GM19025 (cell line): ENCODE data around the gene TMEM131.
"Not testable (repeated sequence)": the region's sequence is repeated elsewhere in the genome, so short reads cannot be mapped to it uniquely, and the experiment has no call there.

Experiments
- ATAC-seq: cut with Tn5 transposase; IDR thresholded peaks from one replicate; pipeline ENCODE4 v1.9.1; 2021; ENCODE audit warnings: mild to moderate bottlenecking, low read depth, moderate library complexity; ENCODE audit not compliant: unreplicated experiment

Gene TMEM131

DNA sequence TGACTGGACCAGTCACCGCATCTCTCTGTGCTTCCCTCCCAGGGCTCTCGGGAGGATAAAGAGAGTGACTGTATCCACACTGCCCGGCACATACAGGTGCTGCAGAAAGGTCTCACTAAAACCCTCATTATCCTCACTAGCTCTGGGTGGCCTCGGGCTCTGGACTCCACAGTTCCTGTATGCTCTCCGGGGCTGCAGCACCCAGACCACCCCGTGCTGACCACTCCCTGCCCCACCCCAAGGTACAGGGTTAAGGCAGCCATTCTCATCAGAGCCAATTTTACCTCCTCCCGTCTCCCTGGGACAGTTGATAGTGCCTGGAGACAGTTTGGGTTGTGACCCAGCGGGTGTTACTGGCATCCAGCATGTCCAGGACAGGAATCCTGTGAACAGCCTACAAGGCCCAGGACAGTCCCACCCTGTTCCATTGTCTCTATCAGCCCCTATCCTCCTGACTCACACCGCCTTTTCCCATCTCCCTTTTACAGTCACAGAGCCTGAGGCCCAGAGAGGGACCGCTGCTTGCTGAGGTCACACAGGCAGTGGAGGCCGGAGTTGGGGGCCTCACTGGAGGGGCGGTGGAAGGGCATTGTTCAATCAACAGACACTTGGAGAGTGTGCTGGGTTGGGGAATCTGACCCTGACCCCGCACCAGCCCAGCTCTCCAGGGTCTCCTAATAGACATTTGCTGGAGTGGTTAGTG is 280.6 kb downstream of the TMEM131 start:
- no peak for ATAC-seq

DNA sequence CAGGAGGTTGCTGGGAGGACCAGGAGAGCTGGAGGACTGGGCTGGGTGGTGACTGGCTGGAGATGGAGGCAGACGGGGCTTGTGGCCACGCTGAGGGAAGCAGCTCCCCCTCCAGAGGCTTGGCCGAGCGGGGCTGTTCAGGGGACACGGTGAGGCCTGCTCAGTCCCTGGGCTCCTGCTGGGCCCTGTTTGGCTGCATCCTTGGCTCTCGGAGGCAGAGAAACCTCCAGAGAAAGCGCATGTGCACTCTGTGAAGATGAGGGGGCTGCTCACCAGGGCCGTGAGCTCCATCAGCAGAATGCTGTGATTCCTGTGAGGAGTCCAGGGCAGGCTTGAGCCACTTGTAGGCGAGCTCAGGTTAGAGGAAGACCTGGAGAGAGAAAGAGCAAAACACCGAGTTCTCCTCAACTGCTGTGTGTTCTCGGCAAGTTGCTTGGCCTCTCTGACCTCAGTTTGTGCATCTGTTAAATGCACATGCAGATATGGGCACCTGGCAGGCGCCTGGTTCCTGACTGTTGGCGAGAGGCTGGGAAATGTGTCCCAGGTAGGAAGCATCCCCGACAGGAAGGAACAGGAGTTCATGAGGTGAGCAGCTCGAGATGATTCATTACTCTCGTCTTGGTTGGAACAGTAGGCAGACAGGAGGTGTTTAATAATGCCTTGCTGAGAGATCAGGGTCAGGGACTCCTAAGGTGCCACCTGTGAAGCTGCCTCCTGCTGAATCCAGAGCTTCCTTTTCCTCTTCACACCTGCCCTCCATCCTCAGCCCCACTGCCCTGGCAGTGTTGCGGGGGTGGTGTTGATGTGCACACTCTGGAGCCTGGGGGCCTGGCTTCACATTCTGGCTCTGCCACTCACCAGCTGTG is 281.4 kb downstream of the TMEM131 start:
- ATAC-seq: no peak

DNA sequence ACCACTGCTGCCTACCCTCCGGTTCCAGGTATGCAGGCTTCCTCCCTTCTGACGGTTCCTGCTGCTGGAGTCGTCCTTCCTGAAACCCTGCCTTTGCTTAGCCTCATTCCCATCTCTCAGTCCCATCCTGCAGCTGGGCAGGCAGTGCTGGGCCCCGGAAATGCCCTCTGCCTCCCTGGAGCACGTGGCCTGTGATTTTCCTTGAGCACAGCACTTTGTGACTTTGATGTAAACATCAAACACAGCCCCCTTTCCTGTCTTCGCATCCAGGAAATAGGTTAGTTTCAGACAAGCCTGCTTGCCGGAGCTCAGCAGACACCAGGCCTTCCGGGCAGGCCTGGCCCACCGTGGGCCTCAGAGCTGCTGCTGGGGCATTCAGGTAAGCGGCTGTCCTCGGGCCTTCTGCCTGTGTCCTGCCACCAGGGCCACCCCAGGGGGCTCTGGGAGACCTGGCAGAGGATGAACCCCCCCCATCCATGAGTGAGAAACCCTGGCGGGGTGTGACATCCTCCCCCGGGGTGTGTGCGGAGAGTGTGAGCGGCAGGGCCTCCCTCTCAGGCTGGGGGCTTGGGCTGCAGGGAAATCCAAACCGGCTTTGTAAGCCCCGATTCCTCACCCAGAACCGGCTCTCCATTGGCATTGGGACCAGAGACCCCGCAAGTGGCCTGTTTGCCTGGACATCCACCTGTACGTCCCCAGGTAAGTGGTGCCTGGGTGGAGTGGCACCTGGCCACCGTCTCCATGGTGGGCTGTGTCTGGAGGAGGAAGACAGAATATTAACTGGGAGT is 282.3 kb downstream of the TMEM131 start, which contains the start of gene ZAP70:
Gene ZAP70, plus strand, starts transcription at position 281 of the 788 bp plus-strand sequence. CDS start 10,461 bp downstream, outside the sequence.
- ATAC-seq: no peak

DNA sequence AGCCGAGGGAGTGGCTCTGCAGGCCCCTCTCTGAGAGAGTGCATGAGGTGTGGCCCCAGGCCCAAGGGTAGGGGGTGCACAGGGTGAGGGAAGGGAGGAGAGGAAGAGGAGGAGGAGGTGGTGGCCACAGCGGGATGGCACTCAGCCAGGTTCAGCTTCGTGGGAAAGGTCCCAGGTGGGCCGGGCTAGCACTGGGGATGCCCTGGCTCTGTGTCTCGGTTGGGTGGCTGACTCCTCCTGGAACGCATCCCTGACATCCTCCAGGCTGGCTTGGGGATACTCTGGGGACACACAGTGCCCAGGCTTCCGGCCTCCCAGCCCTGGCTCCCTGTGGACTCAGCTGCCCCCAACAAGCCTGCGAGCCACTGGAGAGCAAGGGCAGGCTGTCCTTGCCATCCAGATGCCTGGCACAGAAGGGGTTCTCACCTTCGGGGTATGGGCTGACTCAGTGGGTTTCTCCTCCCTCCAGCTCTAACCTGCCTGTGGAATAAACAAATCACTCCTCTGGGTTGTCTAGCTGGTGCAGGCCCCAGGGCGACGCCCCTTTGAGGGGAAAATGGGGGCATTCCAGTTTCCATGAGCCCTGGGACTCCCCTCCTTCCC is 283.0 kb downstream of the TMEM131 start:
- no peak for ATAC-seq

DNA sequence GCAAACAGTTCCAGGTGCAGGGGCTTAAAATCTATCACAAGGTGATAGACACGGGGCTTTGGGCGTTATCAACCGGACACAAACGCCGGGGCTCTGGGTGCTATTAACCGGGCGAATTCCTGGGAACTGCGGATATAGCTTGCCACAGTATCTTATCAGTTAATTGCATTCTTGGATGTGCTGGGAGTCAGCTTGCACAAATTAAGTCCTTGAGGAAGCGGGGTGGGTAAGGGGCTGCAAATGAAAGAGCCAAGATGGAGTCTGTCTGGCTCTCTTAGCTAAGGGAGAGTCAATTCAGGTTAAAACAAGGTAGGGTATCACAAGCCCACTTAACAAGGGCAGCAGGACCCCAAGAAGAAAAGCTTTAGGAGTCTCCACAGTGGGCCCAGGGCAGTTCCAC is 283.6 kb downstream of the TMEM131 start:
- ATAC-seq: not testable (repeated sequence)

DNA sequence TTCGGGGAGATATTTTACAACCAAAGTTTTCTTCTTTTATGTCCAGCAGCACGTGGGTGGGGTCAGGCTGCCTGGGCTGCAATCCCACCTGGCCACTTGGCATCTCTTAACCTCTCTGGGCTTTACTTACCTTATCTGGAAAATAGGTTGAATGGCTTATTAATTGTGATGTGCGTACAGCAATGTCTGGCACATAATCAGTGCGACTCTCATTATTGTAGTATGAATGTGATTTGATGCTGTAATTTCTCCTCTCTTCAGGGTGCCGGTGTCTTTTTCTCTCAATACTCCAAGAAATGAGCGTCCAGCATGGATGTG is 284.4 kb downstream of the TMEM131 start:
- no peak for ATAC-seq

DNA sequence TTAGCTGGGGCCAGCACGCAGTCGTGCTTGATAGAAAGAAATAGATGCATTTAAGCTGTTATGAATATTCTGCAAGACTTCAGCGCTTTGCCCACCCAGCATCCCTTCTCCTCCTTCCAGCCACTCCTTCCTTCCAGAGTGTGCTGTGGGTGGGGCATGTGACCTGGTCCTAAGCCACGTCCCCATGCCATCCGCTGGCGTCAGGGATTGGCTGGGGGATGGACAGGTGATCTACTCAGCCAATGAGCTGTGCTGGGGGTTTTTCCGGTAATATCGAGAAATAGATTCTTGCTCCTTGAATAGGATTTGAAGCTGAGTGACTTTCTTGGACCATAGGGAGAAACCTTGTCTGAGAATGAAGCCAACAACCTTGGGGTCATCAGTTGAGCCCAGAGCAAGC is 287.1 kb downstream of the TMEM131 start:
- ATAC-seq: no peak

DNA sequence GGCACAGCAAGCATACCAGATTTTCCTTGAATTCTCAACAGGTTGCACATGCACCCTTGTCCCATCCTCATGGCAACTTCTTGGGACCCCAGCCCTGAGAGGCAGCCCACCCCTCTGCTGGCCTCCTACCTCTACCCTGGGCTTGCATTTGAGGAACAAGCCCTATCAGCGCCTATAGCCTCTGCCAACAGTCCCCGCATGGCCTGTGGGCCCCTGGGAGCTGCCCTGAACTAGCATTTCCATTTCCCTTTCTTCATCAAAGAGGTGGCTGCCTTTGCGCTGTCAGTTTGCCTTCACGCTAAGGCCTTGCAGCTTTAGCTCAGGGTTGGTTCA is 287.7 kb downstream of the TMEM131 start:
- ATAC-seq: no peak

DNA sequence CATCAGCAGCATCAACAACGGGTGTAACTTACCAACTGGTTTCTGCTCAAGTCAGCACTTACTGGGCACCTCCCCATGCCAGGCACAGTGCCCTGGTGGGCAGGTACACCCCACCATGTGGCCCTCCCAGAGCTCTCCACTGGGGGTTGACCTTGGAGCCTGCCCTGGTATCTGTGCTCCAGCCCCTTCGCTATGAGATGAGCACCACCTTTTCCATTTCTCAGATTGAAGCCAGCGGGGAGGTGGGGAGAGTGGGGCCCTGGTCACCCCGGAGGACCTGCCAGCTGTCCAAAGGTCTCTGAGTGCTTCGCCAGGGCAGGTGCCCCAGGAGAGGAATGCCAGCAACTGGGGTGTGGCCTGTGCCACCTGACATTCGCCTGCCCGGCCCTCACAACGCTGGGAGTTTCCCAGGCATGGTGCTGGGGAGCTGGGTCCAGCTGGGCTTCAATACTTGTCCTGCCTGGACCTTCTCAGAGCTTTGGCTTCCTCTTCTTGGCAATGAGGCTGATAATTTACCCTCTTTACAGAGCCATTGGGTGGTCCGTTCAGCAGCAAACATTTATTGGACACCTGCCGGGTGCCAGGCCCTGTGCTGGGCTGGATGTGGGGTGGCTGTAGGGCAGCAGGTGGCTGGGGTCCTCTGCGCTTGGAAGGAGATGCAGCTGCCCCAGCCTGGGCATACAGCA is 288.2 kb downstream of the TMEM131 start:
- ATAC-seq: no peak

DNA sequence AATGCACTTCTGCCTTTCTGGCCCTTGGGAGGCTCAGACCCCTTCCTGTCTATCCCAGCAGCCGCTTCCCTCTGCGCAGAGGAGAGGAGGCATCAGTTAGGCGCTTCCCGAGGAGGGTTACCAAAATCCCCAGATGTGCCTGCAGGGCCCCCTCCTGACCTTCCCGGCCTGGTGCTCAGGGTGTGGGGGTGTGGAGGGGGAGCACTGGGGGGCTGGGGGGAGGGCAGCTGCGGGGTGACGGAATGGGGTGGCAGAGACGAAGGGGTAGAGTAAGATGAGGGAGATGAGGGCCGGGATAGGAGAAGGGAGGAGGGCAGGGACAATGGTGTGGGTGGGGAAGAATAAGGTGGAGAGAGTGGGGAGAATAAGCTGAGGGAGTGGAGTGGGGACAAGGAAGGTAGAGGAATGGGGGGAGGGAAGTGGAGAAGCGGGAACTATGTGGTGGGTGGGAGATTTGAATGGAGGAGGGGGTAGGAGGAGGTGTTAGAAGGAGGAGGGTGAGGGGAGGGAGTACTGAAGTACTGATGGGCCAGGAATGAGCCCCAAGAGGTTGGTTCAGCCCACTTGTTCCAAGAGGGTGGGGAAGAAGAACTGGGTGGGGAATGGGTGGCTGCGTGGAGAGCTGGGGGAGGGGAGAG is 288.9 kb downstream of the TMEM131 start:
- no peak for ATAC-seq
